Left ventricle myocardium inferior (tissue), 1 donor: Measurements from ENCODE around the gene TUBGCP2. TPM values are rescaled to one million over a fixed set of nuclear protein-coding genes. Genes with fewer than 3 reads are reported as not detected.

ENCODE experiments used
- DNase-seq: peaks from one replicate; pipeline ENCODE4 v3.0.0-alpha.2; 2020
- H3K27ac ChIP-seq: fragments of 200-600 bp; replicated peaks from 2 replicates; pipeline ENCODE4 v1.8.0; 2021
- H3K27me3 ChIP-seq: fragments of 200-600 bp; 2 replicates; pipeline ENCODE4 v1.8.0; 2021; ENCODE audit warnings: low read depth
- H3K36me3 ChIP-seq: fragments of 200-600 bp; 2 replicates; pipeline ENCODE4 v1.8.0; 2021
- H3K4me1 ChIP-seq: fragments of 200-600 bp; 2 replicates; pipeline ENCODE4 v1.8.0; 2021
- H3K4me3 ChIP-seq: fragments of 200-600 bp; 2 replicates; pipeline ENCODE4 v1.8.0; 2021; ENCODE audit warnings: mild to moderate bottlenecking, moderate library complexity
- H3K9me3 ChIP-seq: fragments of 200-600 bp; replicated peaks from 2 replicates; pipeline ENCODE4 v1.8.0; 2021
- CTCF ChIP-seq: fragments of 200-600 bp; IDR thresholded peaks from 2 replicates; pipeline ENCODE4 v1.8.0; 2021; ENCODE audit warnings: antibody characterized with exemption, mild to moderate bottlenecking, borderline replicate concordance
- intact Hi-C: fragments of 100-400 bp; cut with micrococcal nuclease; formaldehyde crosslinking; loops from one replicate; pipeline ENCODE4 v1.11.0; 2022
- total RNA-seq: library from RNA; stranded (reverse); fragmentation: NEBNext Ultra II Directional; extraction: Animal tissue kit (Norgen Biotek cat#: 25700); gene quantifications from one replicate; pipeline ENCODE4 v1.2.1, GENCODE V29; 2021
- donor health status: DM: no; HTN: yes; CAD: no; lungs with severe emphysema.

The TUBGCP2 gene
- total RNA-seq, 1 donor from 2014 or later: 38.9 TPM

- Histone ChIP-seq H3K36me3 (peaks cover 21% of the 10 kb centered on the region), H3K27ac (no peak overlapping the region), H3K4me1 (peaks cover 14% of the 10 kb centered on the region), H3K27me3 (peaks cover 39% of the 10 kb centered on the region), H3K4me3 (peak overlapping the region; percentile 34), H3K9me3 (no peaks in the 10 kb centered on the region)
- intact Hi-C loops: no loop called here
- TF ChIP-seq CTCF: no peak
- DNase-seq: no peak
Measured at GRCh38 chr10:133275684-133276092, 33.0 kb downstream of the TUBGCP2 start.

- Histone ChIP-seq H3K4me1 (peaks cover 14% of the 10 kb centered on the region), H3K36me3 (peaks cover 14% of the 10 kb centered on the region), H3K4me3 (peak overlapping the region; percentile 34), H3K27ac (no peak overlapping the region), H3K27me3 (peaks cover 39% of the 10 kb centered on the region), H3K9me3 (no peaks in the 10 kb centered on the region)
- no peak for TF ChIP-seq CTCF
- no peak for DNase-seq
- intact Hi-C loops: no loop called here
Measured at GRCh38 chr10:133274751-133275683, 33.7 kb downstream of the TUBGCP2 start.

GRCh38 chr10:133273534-133274143 is 35.0 kb downstream of the TUBGCP2 start:
- H3K4me1 ChIP-seq: peaks cover 14% of the 10 kb centered on the region
- no peak overlapping the region for H3K4me3 ChIP-seq
- DNase-seq: no peak
- peaks cover 39% of the 10 kb centered on the region for H3K27me3 ChIP-seq
- H3K27ac ChIP-seq: no peak overlapping the region
- peaks cover under 1% of the 10 kb centered on the region for H3K36me3 ChIP-seq
- intact Hi-C loops: no loop called here
- TF ChIP-seq CTCF: no peak
- H3K9me3 ChIP-seq: no peaks in the 10 kb centered on the region

GRCh38 chr10:133272964-133273420 is 35.7 kb downstream of the TUBGCP2 start:
- Histone ChIP-seq H3K27me3 (peaks cover 39% of the 10 kb centered on the region), H3K36me3 (no peaks in the 10 kb centered on the region), H3K9me3 (no peaks in the 10 kb centered on the region), H3K4me3 (no peak overlapping the region), H3K27ac (no peak overlapping the region), H3K4me1 (peaks cover 14% of the 10 kb centered on the region)
- no peak for TF ChIP-seq CTCF
- intact Hi-C loops: no loop called here
- no peak for DNase-seq

- H3K36me3 ChIP-seq: no peaks in the 10 kb centered on the region
- peaks cover 14% of the 10 kb centered on the region for H3K4me1 ChIP-seq
- no peak for TF ChIP-seq CTCF
- no peaks in the 10 kb centered on the region for H3K9me3 ChIP-seq
- H3K27me3 ChIP-seq: peaks cover 43% of the 10 kb centered on the region
- DNase-seq: no peak
- H3K27ac ChIP-seq: no peak overlapping the region
- intact Hi-C loops: no loop called here
- no peak overlapping the region for H3K4me3 ChIP-seq
Measured at GRCh38 chr10:133272301-133272963, 36.2 kb downstream of the TUBGCP2 start.
